HCT116 (cell line): ENCODE measurements around the gene BCAN. TPM values are rescaled to one million over a fixed set of nuclear protein-coding genes. Genes with fewer than 3 reads are reported as not detected.

ENCODE experiments used
- ATAC-seq: fragments of 200-7000 bp; cut with Tn5 transposase; 2 replicates; pipeline ENCODE4 v1.9.1; 2020; ENCODE audit warnings: mild to moderate bottlenecking, moderate library complexity
- BruUV-seq: library from RNA; stranded (reverse); fragments of 400-500 nt; replicated peaks from 2 replicates; lab custom pipeline; 2021; lab: Mats Ljungman, UMichigan
- CTCF ChIA-PET: fragments of 300-600 bp; sonication (Branson Sonifier 250); formaldehyde crosslinking; loops from one replicate; lab custom pipeline; 2021; ENCODE audit warnings: antibody characterized with exemption; lab: Charles Lee
- POLR2A ChIA-PET: fragments of 300-600, 350-600 bp; sonication (Branson Sonifier 250); formaldehyde crosslinking; loops from one replicate; lab custom pipeline; 2021; ENCODE audit warnings: antibody characterized with exemption; lab: Charles Lee
- RAD21 ChIA-PET, 2 experiments: fragments of 300-600 bp; sonication (Branson Sonifier 250); formaldehyde crosslinking; loops; one replicate each; lab custom pipeline; 2023; ENCODE audit warnings: low total read pairs in 2 of 2; ENCODE audit not compliant: uncharacterized antibody in 2 of 2, unreplicated experiment in 2 of 2, low non-redundant PET in 1 of 2; lab: Charles Lee
- DNase-seq: peaks from one replicate; pipeline ENCODE4 v3.0.0-alpha.2; 2010; ENCODE audit warnings: low read depth, low spot score
- H2AFZ ChIP-seq: fragments of 200-600 bp; shearing (Covaris generic), sonication (generic); 2 replicates; pipeline ENCODE4 v1.6.1; 2017; ENCODE audit warnings: low read depth, mixed run types, mixed read lengths, antibody characterized with exemption, low read length; ENCODE audit not compliant: poor library complexity, severe bottlenecking
- H3K27ac ChIP-seq: 2 replicates; pipeline ENCODE4 v1.5.1; 2012; ENCODE audit warnings: low read depth, low read length
- H3K27me3 ChIP-seq: fragments of 200-600 bp; sonication (generic); 2 replicates; pipeline ENCODE4 v1.6.1; 2016; ENCODE audit warnings: mixed run types, low read length, mixed read lengths; ENCODE audit not compliant: insufficient read depth
- H3K36me3 ChIP-seq, 2 experiments: fragments of 200-500 bp in 1 of 2; fragments of 200-600 bp in 1 of 2; sonication (Bioruptor generic) in 1 of 2; sonication (generic) in 1 of 2; 2 replicates each; pipeline versions ENCODE4 v1.5.1 to v1.6.1; 2014 to 2016; ENCODE audit warnings: low read length in 2 of 2, inconsistent platforms in 1 of 2, mixed read lengths in 1 of 2, mixed run types in 1 of 2; ENCODE audit not compliant: insufficient read depth in 2 of 2, control insufficient read depth in 1 of 2
- H3K4me1 ChIP-seq, 2 experiments: fragments of 200-600 bp in 1 of 2; sonication (generic) in 1 of 2; 2 replicates each; pipeline versions ENCODE4 v1.5.1 to v1.6.1; 2012 to 2017; ENCODE audit warnings: low read length in 2 of 2, inconsistent platforms in 1 of 2, mild to moderate bottlenecking in 1 of 2, mixed read lengths in 1 of 2, mixed run types in 1 of 2, moderate library complexity in 1 of 2; ENCODE audit not compliant: insufficient read depth in 2 of 2, control insufficient read depth in 1 of 2
- H3K4me2 ChIP-seq: fragments of 200-600 bp; sonication (generic); 2 replicates; pipeline ENCODE4 v1.6.1; 2017; ENCODE audit warnings: mixed run types, low read length, mixed read lengths
- H3K4me3 ChIP-seq, 2 experiments: fragments of 200-600 bp in 1 of 2; sonication (generic) in 1 of 2; replicated peaks in 1 of 2; 2 replicates each; pipeline ENCODE4 v1.5.1; 2011 to 2016; ENCODE audit warnings: low read length in 2 of 2, control low read depth in 1 of 2, low read depth in 1 of 2, mild to moderate bottlenecking in 1 of 2, mixed read lengths in 1 of 2, mixed run types in 1 of 2
- H3K79me2 ChIP-seq: fragments of 200-600 bp; sonication (generic); 2 replicates; pipeline ENCODE4 v1.6.1; 2017; ENCODE audit warnings: mild to moderate bottlenecking, mixed run types, low read length, moderate library complexity, mixed read lengths; ENCODE audit not compliant: insufficient read depth
- H3K9ac ChIP-seq: fragments of 200-600 bp; sonication (generic); 2 replicates; pipeline ENCODE4 v1.6.1; 2016; ENCODE audit warnings: low read length, mixed read lengths
- H3K9me2 ChIP-seq: fragments of 200-600 bp; sonication (generic), shearing (Covaris generic); 2 replicates; pipeline ENCODE4 v1.6.1; 2017; ENCODE audit warnings: mixed run types, mild to moderate bottlenecking, moderate library complexity; ENCODE audit not compliant: insufficient read depth
- H3K9me3 ChIP-seq, 2 experiments: fragments of 200-500 bp in 1 of 2; fragments of 200-600 bp in 1 of 2; sonication (Bioruptor generic) in 1 of 2; sonication (generic) in 1 of 2; 2 replicates each; pipeline ENCODE4 v1.6.1; 2014 to 2017; ENCODE audit warnings: low read length in 2 of 2, mixed read lengths in 2 of 2, inconsistent platforms in 1 of 2, low read depth in 1 of 2, mild to moderate bottlenecking in 1 of 2, mixed run types in 1 of 2, moderate library complexity in 1 of 2; ENCODE audit not compliant: control insufficient read depth in 1 of 2, insufficient read depth in 1 of 2
- H4K20me1 ChIP-seq: fragments of 200-600 bp; sonication (generic), shearing (Covaris generic); 2 replicates; pipeline ENCODE4 v1.6.1; 2017; ENCODE audit warnings: mixed run types, mild to moderate bottlenecking, moderate library complexity; ENCODE audit not compliant: insufficient read depth
- EZH2phosphoT487 ChIP-seq: fragments of 200-600 bp; IDR thresholded peaks from 2 replicates; pipeline ENCODE4 v1.6.1; 2018; ENCODE audit warnings: antibody characterized with exemption, borderline replicate concordance
- RAD21 ChIP-seq: IDR thresholded peaks from 2 replicates; pipeline ENCODE4 v1.6.1; 2012; ENCODE audit warnings: low read depth, mild to moderate bottlenecking
- SP1 ChIP-seq: IDR thresholded peaks from 2 replicates; pipeline ENCODE4 v1.6.1; 2012; ENCODE audit warnings: low read depth
- YY1 ChIP-seq: IDR thresholded peaks from 2 replicates; pipeline ENCODE4 v1.6.1; 2011; ENCODE audit warnings: low read length, low read depth, moderate library complexity, mild to moderate bottlenecking; ENCODE audit not compliant: insufficient replicate concordance; ENCODE audit errors: extremely low read depth
- ZBTB33 ChIP-seq: IDR thresholded peaks from 2 replicates; pipeline ENCODE4 v1.6.1; 2011; ENCODE audit warnings: mild to moderate bottlenecking, low read length, moderate library complexity; ENCODE audit not compliant: insufficient replicate concordance; ENCODE audit errors: extremely low read depth
- intact Hi-C: fragments of 100-400 bp; cut with micrococcal nuclease; formaldehyde crosslinking; loops from 2 replicates; pipeline ENCODE4 v1.10.0; 2022
- total RNA-seq: library from RNA; stranded (reverse); gene quantifications from one replicate; pipeline ENCODE4 v1.2.1, GENCODE V29; 2021; ENCODE audit not compliant: unreplicated experiment
- TF ChIP-seq, protein P1 (sequence below): IDR thresholded peaks from 2 replicates; pipeline ENCODE4 v1.6.1; 2012

Gene BCAN
- total RNA-seq, 1 experiment from 2014 or later, result not detected

- no peak for ATAC-seq
Observed at GRCh38 chr1:156670359-156670758, 28.4 kb downstream of the BCAN start.

More at GRCh38 chr1:156670359-156670758, 28.4 kb downstream of the BCAN start:
- BruUV-seq, result no TSS peak
- Histone ChIP-seq H3K9me2 (no peaks in the 10 kb centered on the region), H2AFZ (no peak overlapping the region), H3K9ac (no peak overlapping the region), H3K4me1 (peaks cover 4 to 14% of the 10 kb centered on the region in 2 experiments; a peak in 3 of 4 replicates), H3K36me3 (no peaks in the 10 kb centered on the region), H3K4me2 (no peak overlapping the region), H3K9me3 (no peaks in the 10 kb centered on the region), H3K4me3 (no peak overlapping the region), H3K79me2 (no peaks in the 10 kb centered on the region), H3K27ac (no peak overlapping the region), H3K27me3 (no peaks in the 10 kb centered on the region), H4K20me1 (no peaks in the 10 kb centered on the region)
- intact Hi-C loops, result no loop called here
- CTCF ChIA-PET, result interaction anchor here (0.8 kb wide), 1 partner anchor 56 kb away, joined by 3 read pairs; no protein-coding TSS in a partner anchor
- no peak for DNase-seq
- POLR2A ChIA-PET, result interaction anchor here (1.1 kb wide), 1 partner anchor 9 kb away, joined by 4 read pairs; no protein-coding TSS in a partner anchor
- TF ChIP-seq ZBTB33, result no peak
- no peak for TF ChIP-seq YY1
- TF ChIP-seq, protein P1, sequence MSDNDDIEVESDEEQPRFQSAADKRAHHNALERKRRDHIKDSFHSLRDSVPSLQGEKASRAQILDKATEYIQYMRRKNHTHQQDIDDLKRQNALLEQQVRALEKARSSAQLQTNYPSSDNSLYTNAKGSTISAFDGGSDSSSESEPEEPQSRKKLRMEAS, result no peak
- no peak for TF ChIP-seq EZH2phosphoT487
- no peak for TF ChIP-seq SP1
- TF ChIP-seq RAD21, result no peak
- RAD21 ChIA-PET, result no interaction called here
